ENCODE measurements around the gene BMP4.

GRCh38 chr14:53908416-53908815, 48.2 kb downstream of the BMP4 start:
- TF ChIP-seq POLR2A (IDR thresholded peaks at IDR 0.05) = no peak
- no peak for TF ChIP-seq CTCF (IDR thresholded peaks at IDR 0.05)
- TF ChIP-seq EP300 (IDR thresholded peaks at IDR 0.05) = no peak

Measured in stomach (tissue), 4 donors.